Measurements from ENCODE around the gene SETD1B.

The SETD1B gene

GRCh38 chr12:121792607-121793439, 11.0 kb upstream of the SETD1B start:
- H3K27me3 ChIP-seq (ENCODE audit: insufficient read depth, low read length, poor library complexity) = no peaks in the 10 kb centered on the region
- peaks cover 7% of the 10 kb centered on the region for H3K79me1 ChIP-seq (ENCODE audit: low read length)
- no peak overlapping the region for H4K8ac ChIP-seq (ENCODE audit: low read depth, low read length)
- peak overlapping the region; percentile 90 for H3K56ac ChIP-seq (ENCODE audit: low read length)
- H2BK15ac ChIP-seq (replicated peaks; ENCODE audit: low read depth) = no peak overlapping the region
- H3K23ac ChIP-seq (ENCODE audit: low read length) = peak overlapping the region; percentile 83
- H4K5ac ChIP-seq (ENCODE audit: low read length) = no peak overlapping the region
- H3K9ac ChIP-seq (ENCODE audit: low read length) = peak overlapping the region; percentile 75
- DNase-seq = peak; percentile 59
- no peak overlapping the region for H2BK5ac ChIP-seq (ENCODE audit: low read length)
- H3K79me2 ChIP-seq (ENCODE audit: control insufficient read depth, insufficient read depth, low read length) = peaks cover 12% of the 10 kb centered on the region
- no peaks in the 10 kb centered on the region for H3K36me3 ChIP-seq (ENCODE audit: control insufficient read depth, insufficient read depth, low read length)
- H3K27ac ChIP-seq (ENCODE audit: low read depth, low read length) = no peak overlapping the region
- WGBS (ENCODE audit: extremely low coverage, insufficient coverage, low lambda C conversion rate) = no CpG with 5 or more reads among the region's 48 CpGs
- peak overlapping the region; percentile 52 for H2AK5ac ChIP-seq (ENCODE audit: low read length)
- peak overlapping the region; percentile 58 for H3K4me2 ChIP-seq (ENCODE audit: low read length)
- H2BK120ac ChIP-seq (ENCODE audit: low read depth, low read length) = no peak overlapping the region
- H3K18ac ChIP-seq (ENCODE audit: low read length) = peak overlapping the region; percentile 69
- H3K4me1 ChIP-seq (ENCODE audit: control insufficient read depth, low read depth, low read length) = peaks cover 11% of the 10 kb centered on the region
- H3K4ac ChIP-seq (ENCODE audit: low read depth, low read length) = peak overlapping the region; percentile 19
- peak overlapping the region; percentile 44 for H3K4me3 ChIP-seq (ENCODE audit: low read length)

- H3K79me2 ChIP-seq (ENCODE audit: control insufficient read depth, insufficient read depth, low read length) = peaks cover 17% of the 10 kb centered on the region
- no peak within 1 kb of the TSS for H4K8ac ChIP-seq (ENCODE audit: low read depth, low read length)
- H3K27ac ChIP-seq (ENCODE audit: low read depth, low read length) = no peak within 1 kb of the TSS
- peak within 1 kb of the TSS; percentile 69 for H3K18ac ChIP-seq (ENCODE audit: low read length)
- peak within 1 kb of the TSS; percentile 64 for H2BK5ac ChIP-seq (ENCODE audit: low read length)
- peak within 1 kb of the TSS; percentile 98 for H3K4me2 ChIP-seq (ENCODE audit: low read length)
- H3K4ac ChIP-seq (ENCODE audit: low read depth, low read length) = peak within 1 kb of the TSS; percentile 19
- H2BK15ac ChIP-seq (replicated peaks; ENCODE audit: low read depth) = no peak within 1 kb of the TSS
- peaks cover 7% of the 10 kb centered on the region for H3K79me1 ChIP-seq (ENCODE audit: low read length)
- peak within 1 kb of the TSS; percentile 44 for H3K4me3 ChIP-seq (ENCODE audit: low read length)
- no peaks in the 10 kb centered on the region for H3K27me3 ChIP-seq (ENCODE audit: insufficient read depth, low read length, poor library complexity)
- no peaks in the 10 kb centered on the region for H3K36me3 ChIP-seq (ENCODE audit: control insufficient read depth, insufficient read depth, low read length)
- H2BK120ac ChIP-seq (ENCODE audit: low read depth, low read length) = no peak within 1 kb of the TSS
- H4K5ac ChIP-seq (ENCODE audit: low read length) = no peak within 1 kb of the TSS
- peak within 1 kb of the TSS; percentile 79 for H3K9ac ChIP-seq (ENCODE audit: low read length)
- H3K4me1 ChIP-seq (ENCODE audit: control insufficient read depth, low read depth, low read length) = peaks cover 15% of the 10 kb centered on the region
- WGBS (ENCODE audit: extremely low coverage, insufficient coverage, low lambda C conversion rate) = no CpG with 5 or more reads among the region's 36 CpGs
- DNase-seq = no peak
- peak within 1 kb of the TSS; percentile 83 for H3K23ac ChIP-seq (ENCODE audit: low read length)
- H3K56ac ChIP-seq (ENCODE audit: low read length) = peak within 1 kb of the TSS; percentile 97
- peak within 1 kb of the TSS; percentile 52 for H2AK5ac ChIP-seq (ENCODE audit: low read length)
These were observed 10.4 kb upstream of the SETD1B start, which contains the start of gene RHOF for GRCh38 chr12:121793440-121793837. Gene RHOF (minus strand): TSS chr12:121793688. CDS start chr12:121793633, 55 bp downstream.

DNA sequence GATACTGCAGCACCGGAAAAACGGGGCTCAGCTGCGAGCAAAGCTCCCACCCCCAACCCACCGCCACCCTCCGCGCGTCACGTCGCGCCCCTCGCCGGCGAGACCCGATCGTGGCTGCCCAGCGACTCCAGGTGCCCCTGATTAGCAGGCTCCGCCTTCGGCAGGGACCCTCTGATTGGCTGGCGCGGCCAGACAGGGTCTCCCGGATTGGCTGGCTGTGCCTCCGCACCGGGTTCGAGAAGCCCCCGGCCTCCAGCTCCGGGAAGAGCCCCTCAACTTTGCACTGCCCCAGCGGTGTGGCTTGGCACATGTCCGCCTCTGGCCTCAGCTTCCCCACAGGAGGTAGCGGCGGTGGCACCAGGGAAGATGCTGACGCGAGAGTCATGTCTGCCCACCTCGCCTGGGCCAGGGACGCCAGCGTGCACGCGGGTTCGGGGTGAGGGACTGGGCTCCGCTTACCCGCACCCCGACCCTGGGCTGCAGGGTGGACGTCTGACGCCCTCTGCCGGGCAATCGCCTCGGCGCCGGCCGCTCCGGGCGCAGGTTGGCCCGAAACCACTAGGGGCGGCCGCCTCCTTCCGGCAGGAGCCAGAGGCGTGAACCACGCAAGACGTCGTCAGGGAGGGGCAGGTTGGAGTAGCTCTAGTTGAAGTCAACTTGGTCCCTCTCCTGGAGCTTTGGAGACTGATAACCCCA, 9.8 kb upstream of the SETD1B start:
- H2BK15ac ChIP-seq (replicated peaks; ENCODE audit: low read depth) = no peak overlapping the region
- H4K5ac ChIP-seq (ENCODE audit: low read length) = no peak overlapping the region
- no peak overlapping the region for H3K4ac ChIP-seq (ENCODE audit: low read depth, low read length)
- peak overlapping the region; percentile 79 for H3K9ac ChIP-seq (ENCODE audit: low read length)
- peak; percentile 95 for DNase-seq
- H3K79me1 ChIP-seq (ENCODE audit: low read length) = peaks cover 7% of the 10 kb centered on the region
- H3K79me2 ChIP-seq (ENCODE audit: control insufficient read depth, insufficient read depth, low read length) = peaks cover 22% of the 10 kb centered on the region
- H3K4me3 ChIP-seq (ENCODE audit: low read length) = peak overlapping the region; percentile 31
- H2AK5ac ChIP-seq (ENCODE audit: low read length) = no peak overlapping the region
- H2BK120ac ChIP-seq (ENCODE audit: low read depth, low read length) = no peak overlapping the region
- H3K27me3 ChIP-seq (ENCODE audit: insufficient read depth, low read length, poor library complexity) = no peaks in the 10 kb centered on the region
- H3K23ac ChIP-seq (ENCODE audit: low read length) = no peak overlapping the region
- H3K36me3 ChIP-seq (ENCODE audit: control insufficient read depth, insufficient read depth, low read length) = no peaks in the 10 kb centered on the region
- H3K56ac ChIP-seq (ENCODE audit: low read length) = peak overlapping the region; percentile 97
- H3K18ac ChIP-seq (ENCODE audit: low read length) = no peak overlapping the region
- H3K4me2 ChIP-seq (ENCODE audit: low read length) = peak overlapping the region; percentile 98
- no CpG with 5 or more reads among the region's 59 CpGs for WGBS (ENCODE audit: extremely low coverage, insufficient coverage, low lambda C conversion rate)
- H3K27ac ChIP-seq (ENCODE audit: low read depth, low read length) = no peak overlapping the region
- H2BK5ac ChIP-seq (ENCODE audit: low read length) = peak overlapping the region; percentile 64
- H3K4me1 ChIP-seq (ENCODE audit: control insufficient read depth, low read depth, low read length) = peaks cover 17% of the 10 kb centered on the region
- no peak overlapping the region for H4K8ac ChIP-seq (ENCODE audit: low read depth, low read length)

GRCh38 chr12:121794534-121795033, 9.2 kb upstream of the SETD1B start:
- H4K5ac ChIP-seq (ENCODE audit: low read length) = no peak overlapping the region
- no peak overlapping the region for H3K23ac ChIP-seq (ENCODE audit: low read length)
- H3K4ac ChIP-seq (ENCODE audit: low read depth, low read length) = peak overlapping the region; percentile 61
- peaks cover 23% of the 10 kb centered on the region for H3K79me2 ChIP-seq (ENCODE audit: control insufficient read depth, insufficient read depth, low read length)
- H2BK5ac ChIP-seq (ENCODE audit: low read length) = peak overlapping the region; percentile 21
- H2AK5ac ChIP-seq (ENCODE audit: low read length) = no peak overlapping the region
- H2BK120ac ChIP-seq (ENCODE audit: low read depth, low read length) = no peak overlapping the region
- WGBS (ENCODE audit: extremely low coverage, insufficient coverage, low lambda C conversion rate) = no CpG with 5 or more reads among the region's 13 CpGs
- peaks cover 19% of the 10 kb centered on the region for H3K4me1 ChIP-seq (ENCODE audit: control insufficient read depth, low read depth, low read length)
- DNase-seq = no peak
- peak overlapping the region; percentile 13 for H3K27ac ChIP-seq (ENCODE audit: low read depth, low read length)
- H3K9ac ChIP-seq (ENCODE audit: low read length) = peak overlapping the region; percentile 66
- H3K4me2 ChIP-seq (ENCODE audit: low read length) = peak overlapping the region; percentile 42
- no peaks in the 10 kb centered on the region for H3K27me3 ChIP-seq (ENCODE audit: insufficient read depth, low read length, poor library complexity)
- no peaks in the 10 kb centered on the region for H3K36me3 ChIP-seq (ENCODE audit: control insufficient read depth, insufficient read depth, low read length)
- no peak overlapping the region for H2BK15ac ChIP-seq (replicated peaks; ENCODE audit: low read depth)
- H3K4me3 ChIP-seq (ENCODE audit: low read length) = no peak overlapping the region
- H3K79me1 ChIP-seq (ENCODE audit: low read length) = peaks cover 7% of the 10 kb centered on the region
- no peak overlapping the region for H3K18ac ChIP-seq (ENCODE audit: low read length)
- no peak overlapping the region for H4K8ac ChIP-seq (ENCODE audit: low read depth, low read length)
- peak overlapping the region; percentile 76 for H3K56ac ChIP-seq (ENCODE audit: low read length)

- H3K4me3 ChIP-seq (ENCODE audit: low read length) = no peak overlapping the region
- H3K9ac ChIP-seq (ENCODE audit: low read length) = peak overlapping the region; percentile 66
- no CpG with 5 or more reads among the region's 15 CpGs for WGBS (ENCODE audit: extremely low coverage, insufficient coverage, low lambda C conversion rate)
- peak overlapping the region; percentile 1 for H3K4me2 ChIP-seq (ENCODE audit: low read length)
- H3K79me1 ChIP-seq (ENCODE audit: low read length) = peaks cover 7% of the 10 kb centered on the region
- no peak overlapping the region for H4K5ac ChIP-seq (ENCODE audit: low read length)
- peak overlapping the region; percentile 76 for H3K56ac ChIP-seq (ENCODE audit: low read length)
- peaks cover 19% of the 10 kb centered on the region for H3K4me1 ChIP-seq (ENCODE audit: control insufficient read depth, low read depth, low read length)
- H3K36me3 ChIP-seq (ENCODE audit: control insufficient read depth, insufficient read depth, low read length) = no peaks in the 10 kb centered on the region
- no peak overlapping the region for H4K8ac ChIP-seq (ENCODE audit: low read depth, low read length)
- no peak overlapping the region for H2BK15ac ChIP-seq (replicated peaks; ENCODE audit: low read depth)
- H3K27me3 ChIP-seq (ENCODE audit: insufficient read depth, low read length, poor library complexity) = no peaks in the 10 kb centered on the region
- H3K4ac ChIP-seq (ENCODE audit: low read depth, low read length) = no peak overlapping the region
- H3K79me2 ChIP-seq (ENCODE audit: control insufficient read depth, insufficient read depth, low read length) = peaks cover 23% of the 10 kb centered on the region
- DNase-seq = peak; percentile 86
- H3K23ac ChIP-seq (ENCODE audit: low read length) = no peak overlapping the region
- no peak overlapping the region for H2BK5ac ChIP-seq (ENCODE audit: low read length)
- no peak overlapping the region for H2AK5ac ChIP-seq (ENCODE audit: low read length)
- H2BK120ac ChIP-seq (ENCODE audit: low read depth, low read length) = no peak overlapping the region
- no peak overlapping the region for H3K18ac ChIP-seq (ENCODE audit: low read length)
- no peak overlapping the region for H3K27ac ChIP-seq (ENCODE audit: low read depth, low read length)
These were observed 8.5 kb upstream of the SETD1B start for GRCh38 chr12:121795034-121795968.

Data from mesendoderm (in vitro differentiated cells).